ENCODE measurements around the gene NCOA5.

The NCOA5 gene

GRCh38 chr20:46132705-46133120, 43.0 kb upstream of the NCOA5 start:
- DNase-seq (ENCODE audit: low spot score): no peak
- H3K4me3 ChIP-seq: no peak overlapping the region
- TF ChIP-seq CTCF (IDR thresholded peaks at IDR 0.05): peak; percentile 62
- H3K27ac ChIP-seq: no peak overlapping the region

GRCh38 chr20:46131396-46131795, 41.6 kb upstream of the NCOA5 start:
- no peak for TF ChIP-seq CTCF (IDR thresholded peaks at IDR 0.05)
- H3K27ac ChIP-seq: no peak overlapping the region
- no peak for DNase-seq (ENCODE audit: low spot score)
- H3K4me3 ChIP-seq: no peak overlapping the region

DNA sequence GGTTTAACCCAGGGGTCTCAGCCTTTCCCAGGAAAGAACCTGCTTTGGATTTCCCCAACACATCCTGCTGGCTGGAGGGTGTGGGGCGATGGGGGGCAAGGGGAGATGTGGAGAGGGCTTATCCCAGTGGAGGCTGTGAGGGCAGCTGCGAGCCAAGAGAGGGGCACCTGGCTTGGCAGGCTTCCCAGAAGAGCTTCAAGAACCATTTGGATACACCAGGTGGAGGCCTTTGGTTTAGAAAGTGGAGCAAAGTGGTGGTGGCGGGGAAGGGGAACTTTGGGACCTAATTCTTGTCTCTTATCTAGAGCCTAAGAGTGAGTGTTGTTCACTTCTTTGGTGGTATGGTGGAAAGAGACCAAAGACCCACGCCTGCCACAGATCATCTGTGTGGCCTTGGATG, 40.8 kb upstream of the NCOA5 start:
- TF ChIP-seq CTCF (IDR thresholded peaks at IDR 0.05): no peak
- H3K27ac ChIP-seq: no peak overlapping the region
- DNase-seq (ENCODE audit: low spot score): no peak
- H3K4me3 ChIP-seq: no peak overlapping the region

DNA sequence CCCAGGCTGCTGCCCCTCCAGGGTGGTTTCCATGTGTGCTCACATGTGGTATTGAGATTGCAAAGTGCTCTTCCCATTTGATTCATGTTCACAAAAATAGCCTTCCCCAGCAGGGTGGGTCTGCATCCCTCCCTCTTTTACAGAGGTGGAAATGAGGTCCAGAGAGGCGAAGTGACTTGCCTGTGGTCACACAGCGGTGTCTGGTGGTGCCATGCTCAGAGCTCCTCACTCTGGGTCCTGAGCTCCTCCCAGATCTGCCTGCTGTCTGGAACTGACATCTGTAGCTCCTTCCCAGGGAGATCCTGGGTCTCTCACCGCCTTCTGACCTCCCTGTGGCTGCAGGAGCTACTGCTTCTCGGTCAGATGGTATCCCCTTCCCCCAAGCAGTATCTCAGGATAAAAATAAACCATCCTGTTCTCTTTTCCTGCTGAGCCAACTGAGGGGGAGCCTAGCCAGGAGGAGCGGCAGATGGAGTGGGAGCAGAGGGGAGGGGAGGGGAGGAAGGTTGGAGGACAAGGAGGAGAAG, 40.3 kb upstream of the NCOA5 start:
- no peak for DNase-seq (ENCODE audit: low spot score)
- no peak overlapping the region for H3K4me3 ChIP-seq
- no peak for TF ChIP-seq CTCF (IDR thresholded peaks at IDR 0.05)
- H3K27ac ChIP-seq: no peak overlapping the region

GRCh38 chr20:46128310-46129151, 38.8 kb upstream of the NCOA5 start:
- DNase-seq (ENCODE audit: low spot score): no peak
- Histone ChIP-seq H3K4me3 (no peak overlapping the region), H3K27ac (no peak overlapping the region)
- TF ChIP-seq CTCF (IDR thresholded peaks at IDR 0.05): peak; percentile 43

GRCh38 chr20:46127396-46128010, 37.7 kb upstream of the NCOA5 start:
- Histone ChIP-seq H3K4me3 (no peak overlapping the region), H3K27ac (no peak overlapping the region)
- DNase-seq (ENCODE audit: low spot score): no peak
- TF ChIP-seq CTCF (IDR thresholded peaks at IDR 0.05): no peak

Measured in coronary artery (tissue), 2 donors.